ENCODE measurements around the gene FHAD1.

DNA sequence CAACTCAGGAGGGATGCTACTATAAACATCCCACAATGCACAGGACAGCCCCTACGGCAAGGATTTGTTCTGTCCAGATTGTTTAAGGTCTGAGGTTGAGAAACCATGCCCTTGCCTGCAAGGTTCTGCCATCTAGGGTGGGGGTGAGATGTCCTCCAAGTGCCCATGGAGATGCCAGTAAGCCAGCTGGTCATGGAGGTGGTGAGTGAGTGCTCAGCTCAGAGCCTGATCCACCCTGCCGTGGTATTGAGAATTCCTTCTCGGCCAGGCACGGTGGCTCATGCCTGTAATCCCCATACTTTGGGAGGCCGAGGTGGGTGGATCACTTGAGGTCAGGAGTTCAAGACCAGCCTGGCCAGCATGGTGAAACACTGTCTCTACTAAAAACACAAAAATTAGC is 178.0 kb downstream of the FHAD1 start:
- no peak for TF ChIP-seq POLR2A (IDR thresholded peaks at IDR 0.05)
- TF ChIP-seq, protein P1, sequence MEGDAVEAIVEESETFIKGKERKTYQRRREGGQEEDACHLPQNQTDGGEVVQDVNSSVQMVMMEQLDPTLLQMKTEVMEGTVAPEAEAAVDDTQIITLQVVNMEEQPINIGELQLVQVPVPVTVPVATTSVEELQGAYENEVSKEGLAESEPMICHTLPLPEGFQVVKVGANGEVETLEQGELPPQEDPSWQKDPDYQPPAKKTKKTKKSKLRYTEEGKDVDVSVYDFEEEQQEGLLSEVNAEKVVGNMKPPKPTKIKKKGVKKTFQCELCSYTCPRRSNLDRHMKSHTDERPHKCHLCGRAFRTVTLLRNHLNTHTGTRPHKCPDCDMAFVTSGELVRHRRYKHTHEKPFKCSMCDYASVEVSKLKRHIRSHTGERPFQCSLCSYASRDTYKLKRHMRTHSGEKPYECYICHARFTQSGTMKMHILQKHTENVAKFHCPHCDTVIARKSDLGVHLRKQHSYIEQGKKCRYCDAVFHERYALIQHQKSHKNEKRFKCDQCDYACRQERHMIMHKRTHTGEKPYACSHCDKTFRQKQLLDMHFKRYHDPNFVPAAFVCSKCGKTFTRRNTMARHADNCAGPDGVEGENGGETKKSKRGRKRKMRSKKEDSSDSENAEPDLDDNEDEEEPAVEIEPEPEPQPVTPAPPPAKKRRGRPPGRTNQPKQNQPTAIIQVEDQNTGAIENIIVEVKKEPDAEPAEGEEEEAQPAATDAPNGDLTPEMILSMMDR (IDR thresholded peaks at IDR 0.05): no peak
- TF ChIP-seq POLR2AphosphoS5 (IDR thresholded peaks at IDR 0.05; ENCODE audit: insufficient read depth in 1 of 2, low read depth in 1 of 2): no peak
